Astrocyte (in vitro differentiated cells and primary cell): ENCODE results near the gene GGNBP2. TPM values are rescaled to one million over a fixed set of nuclear protein-coding genes. Genes with fewer than 3 reads are reported as not detected.
A peak's percentile ranks its signal among the peaks of the same experiment; 100 is the strongest.
"Not testable (repeated sequence)": the region's sequence is repeated elsewhere in the genome, so short reads cannot be mapped to it uniquely, and the experiment has no call there.

Experiments
- DNase-seq: peaks from one replicate; pipeline ENCODE4 v3.0.0-alpha.2; 2010; ENCODE audit warnings: low read depth
- FAIRE-seq: peaks from 2 replicates; lab custom pipeline; 2011; peaks lifted over from hg19 to GRCh38; lab: Jason Lieb, UNC
- H2AFZ ChIP-seq: 2 replicates; pipeline ENCODE4 v1.6.0; 2012; ENCODE audit warnings: low read depth, low read length, inconsistent platforms
- H3K27ac ChIP-seq: 2 replicates; pipeline ENCODE4 v1.5.1; 2011; ENCODE audit warnings: low read depth, low read length, inconsistent platforms
- H3K27me3 ChIP-seq: 2 replicates; pipeline ENCODE4 v1.6.0; 2011; ENCODE audit warnings: low read length, inconsistent platforms; ENCODE audit not compliant: insufficient read depth
- H3K36me3 ChIP-seq: 2 replicates; pipeline ENCODE4 v1.5.1; 2011; ENCODE audit warnings: low read length, inconsistent platforms; ENCODE audit not compliant: insufficient read depth
- H3K4me1 ChIP-seq: 2 replicates; pipeline ENCODE4 v1.5.1; 2011; ENCODE audit warnings: low read length, inconsistent platforms; ENCODE audit not compliant: insufficient read depth
- H3K4me2 ChIP-seq: 2 replicates; pipeline ENCODE4 v1.6.0; 2012; ENCODE audit warnings: low read length, inconsistent platforms
- H3K4me3 ChIP-seq: 2 replicates; pipeline ENCODE4 v1.5.1; 2011; ENCODE audit warnings: low read depth, mild to moderate bottlenecking, low read length, inconsistent platforms; ENCODE audit not compliant: insufficient read depth
- H3K79me2 ChIP-seq: 2 replicates; pipeline ENCODE4 v1.6.0; 2012; ENCODE audit warnings: mild to moderate bottlenecking, low read length, inconsistent platforms; ENCODE audit not compliant: insufficient read depth
- H3K9ac ChIP-seq: 2 replicates; pipeline ENCODE4 v1.6.0; 2012; ENCODE audit warnings: mild to moderate bottlenecking, low read length, inconsistent platforms
- H3K9me3 ChIP-seq: 2 replicates; pipeline ENCODE4 v1.5.1; 2012; ENCODE audit warnings: low read depth, mild to moderate bottlenecking, low read length, inconsistent platforms; ENCODE audit not compliant: insufficient read depth
- H4K20me1 ChIP-seq: 2 replicates; pipeline ENCODE4 v1.6.0; 2012; ENCODE audit warnings: low read length, inconsistent platforms; ENCODE audit not compliant: insufficient read depth
- H3K27ac Mint-ChIP-seq: one replicate; pipeline ENCODE4 v1.8.0; 2021; ENCODE audit warnings: mild to moderate bottlenecking, mixed read lengths; ENCODE audit not compliant: unreplicated experiment
- H3K27me3 Mint-ChIP-seq: one replicate; pipeline ENCODE4 v1.8.0; 2021; ENCODE audit warnings: low read depth, mixed read lengths; ENCODE audit not compliant: unreplicated experiment
- H3K36me3 Mint-ChIP-seq: one replicate; pipeline ENCODE4 v1.8.0; 2021; ENCODE audit warnings: low read depth, mixed read lengths; ENCODE audit not compliant: unreplicated experiment
- H3K4me1 Mint-ChIP-seq: one replicate; pipeline ENCODE4 v1.8.0; 2021; ENCODE audit warnings: low read depth, mixed read lengths; ENCODE audit not compliant: unreplicated experiment
- H3K4me3 Mint-ChIP-seq: one replicate; pipeline ENCODE4 v1.8.0; 2021; ENCODE audit warnings: mild to moderate bottlenecking, moderate library complexity, mixed read lengths; ENCODE audit not compliant: unreplicated experiment
- H3K9me3 Mint-ChIP-seq: one replicate; pipeline ENCODE4 v1.8.0; 2021; ENCODE audit warnings: mild to moderate bottlenecking, mixed read lengths; ENCODE audit not compliant: unreplicated experiment
- CTCF ChIP-seq: IDR thresholded peaks from 2 replicates; pipeline ENCODE4 v1.5.1; 2011; ENCODE audit warnings: low read depth, mild to moderate bottlenecking, inconsistent platforms, low read length, moderate library complexity; ENCODE audit not compliant: insufficient read depth
- EZH2 ChIP-seq: IDR thresholded peaks from 2 replicates; pipeline ENCODE4 v1.6.1; 2012; ENCODE audit warnings: mild to moderate bottlenecking, low read length, inconsistent platforms; ENCODE audit not compliant: insufficient read depth
- total RNA-seq: library from RNA; stranded (reverse); gene quantifications from 2 replicates; pipeline ENCODE4 v1.2.1, GENCODE V29; 2021

Gene GGNBP2
- total RNA-seq, 1 donor from 2014 or later = 80.8 TPM

- peak; percentile 42 for DNase-seq
- no peaks in the 10 kb centered on the region for H3K9me3 Mint-ChIP-seq
- peaks cover 26% of the 10 kb centered on the region for H4K20me1 ChIP-seq
- H3K27ac Mint-ChIP-seq = no peak overlapping the region
- no peaks in the 10 kb centered on the region for H3K27me3 Mint-ChIP-seq
- H3K27ac ChIP-seq = no peak overlapping the region
- peaks cover 20% of the 10 kb centered on the region for H3K4me1 ChIP-seq
- H3K4me3 Mint-ChIP-seq = peak overlapping the region; percentile 88
- TF ChIP-seq EZH2 (no peak), CTCF (peak; percentile 67)
- peak overlapping the region; percentile 97 for H3K4me3 ChIP-seq
- H2AFZ ChIP-seq = no peak overlapping the region
- peak overlapping the region; percentile 89 for H3K4me2 ChIP-seq
- no peaks in the 10 kb centered on the region for H3K27me3 ChIP-seq
- H3K9ac ChIP-seq = peak overlapping the region; percentile 91
- H3K4me1 Mint-ChIP-seq = peaks cover 8% of the 10 kb centered on the region
- H3K36me3 Mint-ChIP-seq = peaks cover 4% of the 10 kb centered on the region
- H3K79me2 ChIP-seq = peaks cover 32% of the 10 kb centered on the region
- no peaks in the 10 kb centered on the region for H3K9me3 ChIP-seq
- FAIRE-seq = no peak
- peaks cover 4% of the 10 kb centered on the region for H3K36me3 ChIP-seq
These were observed 58.2 kb downstream of the GGNBP2 start for GRCh38 chr17:36602924-36603384.

- not testable (repeated sequence) for H3K27me3 Mint-ChIP-seq, H3K9me3 ChIP-seq, H3K27ac Mint-ChIP-seq, FAIRE-seq, H3K9ac ChIP-seq, H3K27me3 ChIP-seq, H3K4me3 ChIP-seq, H3K4me1 Mint-ChIP-seq, DNase-seq, H2AFZ ChIP-seq, H3K9me3 Mint-ChIP-seq, H3K4me2 ChIP-seq, H3K36me3 Mint-ChIP-seq, H3K36me3 ChIP-seq, H3K4me3 Mint-ChIP-seq, H3K27ac ChIP-seq
- Histone ChIP-seq H3K79me2 (peaks cover 32% of the 10 kb centered on the region), H3K4me1 (peaks cover 24% of the 10 kb centered on the region), H4K20me1 (peaks cover 41% of the 10 kb centered on the region)
These were observed 60.3 kb downstream of the GGNBP2 start for GRCh38 chr17:36605028-36605427.

GRCh38 chr17:36608280-36608679, 63.6 kb downstream of the GGNBP2 start:
- DNase-seq (no peak), FAIRE-seq (no peak)
- Histone ChIP-seq H3K36me3 (peaks cover 4% of the 10 kb centered on the region), H3K4me2 (peak overlapping the region; percentile 64), H3K4me3 (no peak overlapping the region), H3K79me2 (peaks cover 17% of the 10 kb centered on the region), H3K27me3 (no peaks in the 10 kb centered on the region), H3K27ac (no peak overlapping the region), H3K4me1 (peaks cover 18% of the 10 kb centered on the region), H3K9ac (no peak overlapping the region), H2AFZ (no peak overlapping the region), H4K20me1 (peaks cover 41% of the 10 kb centered on the region), H3K9me3 (no peaks in the 10 kb centered on the region)
- Mint-ChIP-seq H3K9me3 (no peaks in the 10 kb centered on the region), H3K4me3 (no peak overlapping the region), H3K4me1 (peaks cover 4% of the 10 kb centered on the region), H3K27ac (no peak overlapping the region), H3K36me3 (peaks cover 7% of the 10 kb centered on the region), H3K27me3 (no peaks in the 10 kb centered on the region)
- no peak for TF ChIP-seq EZH2
- TF ChIP-seq CTCF = no peak
